Hepatocyte (in vitro differentiated cells): ENCODE results near the gene ATR. TPM values are rescaled to one million over a fixed set of nuclear protein-coding genes. Genes with fewer than 3 reads are reported as not detected.

Experiments used
- DNase-seq: peaks from one replicate; pipeline ENCODE4 v3.0.0-alpha.2; 2016; ENCODE audit warnings: low spot score
- H2AFZ ChIP-seq: fragments of 200-600 bp; sonication (generic); 2 replicates; pipeline ENCODE4 v1.6.0; 2016; ENCODE audit warnings: antibody characterized with exemption, mild to moderate bottlenecking
- H3K27ac ChIP-seq: fragments of 200-600 bp; sonication (generic); 2 replicates; pipeline ENCODE4 v1.5.1; 2016; ENCODE audit warnings: mild to moderate bottlenecking
- H3K27me3 ChIP-seq: fragments of 200-600 bp; sonication (generic); 2 replicates; pipeline ENCODE4 v1.6.1; 2016
- H3K36me3 ChIP-seq: fragments of 200-600 bp; sonication (generic); replicated peaks from 2 replicates; pipeline ENCODE4 v1.5.1; 2016; ENCODE audit warnings: low read depth; ENCODE audit not compliant: insufficient read depth
- H3K4me1 ChIP-seq: fragments of 200-600 bp; sonication (generic); 2 replicates; pipeline ENCODE4 v1.5.1; 2016; ENCODE audit warnings: mild to moderate bottlenecking, moderate library complexity; ENCODE audit not compliant: insufficient read depth
- H3K4me2 ChIP-seq: fragments of 200-600 bp; sonication (generic); 2 replicates; pipeline ENCODE4 v1.6.0; 2016
- H3K4me3 ChIP-seq: fragments of 200-600 bp; sonication (generic); 2 replicates; pipeline ENCODE4 v1.5.1; 2016; ENCODE audit warnings: mild to moderate bottlenecking
- H3K79me2 ChIP-seq: fragments of 200-600 bp; sonication (generic); 2 replicates; pipeline ENCODE4 v1.6.0; 2017; ENCODE audit warnings: mild to moderate bottlenecking
- H3K9me2 ChIP-seq: fragments of 200-600 bp; sonication (generic); replicated peaks from 2 replicates; pipeline ENCODE4 v1.6.0; 2017; ENCODE audit warnings: mild to moderate bottlenecking; ENCODE audit not compliant: insufficient read depth
- H3K9me3 ChIP-seq: fragments of 200-600 bp; sonication (generic); 2 replicates; pipeline ENCODE4 v1.5.1; 2016; ENCODE audit warnings: low read depth, mild to moderate bottlenecking
- H4K20me1 ChIP-seq: fragments of 200-600 bp; sonication (generic); 2 replicates; pipeline ENCODE4 v1.6.0; 2016; ENCODE audit warnings: mild to moderate bottlenecking; ENCODE audit not compliant: insufficient read depth, poor library complexity, severe bottlenecking
- CTCF ChIP-seq: fragments of 200-600 bp; sonication (generic); IDR thresholded peaks from 2 replicates; pipeline ENCODE4 v1.5.1; 2016; ENCODE audit warnings: antibody characterized with exemption, mild to moderate bottlenecking; ENCODE audit not compliant: poor library complexity
- EZH2 ChIP-seq: fragments of 200-600 bp; sonication (generic); IDR thresholded peaks from 2 replicates; pipeline ENCODE4 v1.6.1; 2016; ENCODE audit warnings: antibody characterized with exemption, mild to moderate bottlenecking, borderline replicate concordance
- EZH2phosphoT487 ChIP-seq: fragments of 200-600 bp; sonication (generic); IDR thresholded peaks from one replicate; pipeline ENCODE4 v1.6.1; 2018; ENCODE audit warnings: antibody characterized with exemption, mild to moderate bottlenecking, low read depth, moderate library complexity; ENCODE audit not compliant: unreplicated experiment, severe bottlenecking
- WGBS: methylation state at CpG from one replicate; pipeline ENCODE4 v1.1.6; 2016; ENCODE audit warnings: low lambda C conversion rate; ENCODE audit errors: missing lambda C conversion rate; 5-methylcytosine and 5-hydroxymethylcytosine counted together
- polyA plus RNA-seq: library from polyadenylated mRNA; unstranded; fragments of >200 nt; fragmentation: Nextera tagmentation; extraction: Ambion mirVana; gene quantifications from 2 replicates; pipeline ENCODE4 v1.2.1, GENCODE V29; 2016
- total RNA-seq: library from RNA; depleted of rRNA; stranded (reverse); fragments of >200 nt; gene quantifications from 2 replicates; pipeline ENCODE4 v1.2.3, GENCODE V29; 2014

The ATR gene
- total and polyA plus RNA-seq, 2 experiments from 2014 or later = 10.0 to 35.6 TPM

DNA sequence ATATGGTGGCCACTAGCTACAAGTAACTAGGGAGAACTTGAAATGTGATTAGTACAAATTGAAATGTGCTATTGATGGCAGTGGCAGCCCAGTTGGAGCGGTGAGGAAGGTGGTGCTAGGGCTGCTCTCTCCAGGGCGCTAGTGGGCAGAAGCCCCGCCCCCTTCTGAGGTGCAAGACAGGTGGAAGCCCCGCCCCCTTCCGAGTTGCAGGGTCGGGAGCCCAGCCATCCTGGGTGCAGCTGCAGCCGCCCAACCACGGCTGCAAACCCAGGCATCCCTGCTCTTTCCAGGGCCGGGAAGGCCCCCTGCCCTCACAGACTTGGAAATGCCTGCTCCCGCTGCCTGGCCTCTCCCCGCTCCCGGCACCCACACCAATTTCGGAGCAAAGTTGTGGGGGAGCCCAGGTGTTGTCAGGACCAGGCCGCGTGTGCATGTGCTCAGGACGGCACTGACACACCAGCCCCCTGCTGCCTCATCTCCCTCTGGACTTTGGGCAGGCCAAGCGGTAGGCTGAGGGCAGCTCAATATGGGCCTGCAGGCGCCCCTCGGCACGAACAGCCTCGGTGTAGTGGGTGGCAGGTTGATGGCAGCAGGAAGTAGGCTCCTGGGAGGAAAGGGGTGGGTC is 10.0 kb downstream of the ATR start:
- Histone ChIP-seq H3K79me2 (peaks cover 19% of the 10 kb centered on the region), H3K4me2 (no peak overlapping the region), H3K9me3 (no peaks in the 10 kb centered on the region), H4K20me1 (no peaks in the 10 kb centered on the region), H2AFZ (no peak overlapping the region), H3K4me1 (no peaks in the 10 kb centered on the region), H3K36me3 (no peaks in the 10 kb centered on the region), H3K27me3 (no peaks in the 10 kb centered on the region), H3K27ac (no peak overlapping the region), H3K9me2 (no peaks in the 10 kb centered on the region), H3K4me3 (no peak overlapping the region)
- TF ChIP-seq EZH2 = no peak
- TF ChIP-seq EZH2phosphoT487 = no peak
- no peak for TF ChIP-seq CTCF
- DNase-seq = no peak
- 88% methylated on average over 21 of the region's 21 CpGs for WGBS

- WGBS = 85% methylated on average over 3 of the region's 3 CpGs
- TF ChIP-seq CTCF = no peak
- TF ChIP-seq EZH2phosphoT487 = no peak
- TF ChIP-seq EZH2 = no peak
- Histone ChIP-seq H2AFZ (no peak overlapping the region), H3K27ac (no peak overlapping the region), H3K9me2 (no peaks in the 10 kb centered on the region), H3K79me2 (peaks cover 10% of the 10 kb centered on the region), H3K4me3 (no peak overlapping the region), H3K27me3 (no peaks in the 10 kb centered on the region), H3K9me3 (no peaks in the 10 kb centered on the region), H4K20me1 (no peaks in the 10 kb centered on the region), H3K36me3 (no peaks in the 10 kb centered on the region), H3K4me2 (no peak overlapping the region), H3K4me1 (no peaks in the 10 kb centered on the region)
- DNase-seq = no peak
Observed at GRCh38 chr3:142566096-142566495, 12.4 kb downstream of the ATR start.

GRCh38 chr3:142563496-142563997 is 15.0 kb downstream of the ATR start:
- no peaks in the 10 kb centered on the region for H3K4me1 ChIP-seq
- no peaks in the 10 kb centered on the region for H3K9me2 ChIP-seq
- H3K27me3 ChIP-seq = no peaks in the 10 kb centered on the region
- no peak overlapping the region for H2AFZ ChIP-seq
- H3K79me2 ChIP-seq = no peaks in the 10 kb centered on the region
- no peak for DNase-seq
- no peaks in the 10 kb centered on the region for H3K36me3 ChIP-seq
- WGBS = 91% methylated on average over 4 of the region's 4 CpGs
- H3K27ac ChIP-seq = no peak overlapping the region
- H4K20me1 ChIP-seq = no peaks in the 10 kb centered on the region
- no peak overlapping the region for H3K4me2 ChIP-seq
- no peaks in the 10 kb centered on the region for H3K9me3 ChIP-seq
- no peak overlapping the region for H3K4me3 ChIP-seq
- TF ChIP-seq CTCF (no peak), EZH2 (no peak), EZH2phosphoT487 (no peak)

DNA sequence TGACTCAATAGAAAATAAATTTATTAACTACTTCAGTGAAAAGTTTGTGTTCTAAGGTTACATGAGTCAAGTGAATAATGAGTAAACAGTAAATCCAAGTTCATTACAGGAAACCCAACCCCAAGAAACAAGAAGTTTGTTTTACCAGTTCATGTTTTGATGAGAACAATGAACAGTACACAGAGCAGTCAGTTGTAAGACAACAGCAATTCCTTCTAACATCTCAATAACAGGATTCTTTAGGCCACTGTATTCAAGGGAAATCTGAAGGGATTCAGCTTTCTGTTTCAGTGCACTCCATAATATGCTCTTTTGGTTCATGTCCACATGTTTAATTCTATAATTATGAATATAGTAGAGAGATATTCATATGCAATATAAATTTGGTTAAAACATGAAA is 18.4 kb downstream of the ATR start:
- no peak overlapping the region for H2AFZ ChIP-seq
- H3K79me2 ChIP-seq = no peaks in the 10 kb centered on the region
- H3K4me2 ChIP-seq = no peak overlapping the region
- no peaks in the 10 kb centered on the region for H3K36me3 ChIP-seq
- no peak overlapping the region for H3K27ac ChIP-seq
- no peaks in the 10 kb centered on the region for H3K9me2 ChIP-seq
- no peak for DNase-seq
- no peaks in the 10 kb centered on the region for H3K4me1 ChIP-seq
- no peaks in the 10 kb centered on the region for H4K20me1 ChIP-seq
- no peak overlapping the region for H3K4me3 ChIP-seq
- no peaks in the 10 kb centered on the region for H3K27me3 ChIP-seq
- no peak for TF ChIP-seq CTCF
- TF ChIP-seq EZH2phosphoT487 = no peak
- TF ChIP-seq EZH2 = no peak
- H3K9me3 ChIP-seq = no peaks in the 10 kb centered on the region
